OCI-LY7 (cell line): ENCODE data around the gene WWTR1.

Source experiments
- CTCF ChIP-seq: fragments of 200-600 bp; sonication (generic); conservative IDR thresholded peaks from 2 replicates; pipeline ENCODE4 v1.5.1; 2014; ENCODE audit warnings: mild to moderate bottlenecking, antibody characterized with exemption, low read length, moderate library complexity, mixed read lengths
- EZH2phosphoT487 ChIP-seq: fragments of 200-600 bp; sonication (generic); IDR thresholded peaks from 2 replicates; pipeline ENCODE4 v1.6.1; 2018; ENCODE audit warnings: low read depth, borderline replicate concordance, mild to moderate bottlenecking, mixed run types, antibody characterized with exemption, low read length, moderate library complexity, mixed read lengths

DNA sequence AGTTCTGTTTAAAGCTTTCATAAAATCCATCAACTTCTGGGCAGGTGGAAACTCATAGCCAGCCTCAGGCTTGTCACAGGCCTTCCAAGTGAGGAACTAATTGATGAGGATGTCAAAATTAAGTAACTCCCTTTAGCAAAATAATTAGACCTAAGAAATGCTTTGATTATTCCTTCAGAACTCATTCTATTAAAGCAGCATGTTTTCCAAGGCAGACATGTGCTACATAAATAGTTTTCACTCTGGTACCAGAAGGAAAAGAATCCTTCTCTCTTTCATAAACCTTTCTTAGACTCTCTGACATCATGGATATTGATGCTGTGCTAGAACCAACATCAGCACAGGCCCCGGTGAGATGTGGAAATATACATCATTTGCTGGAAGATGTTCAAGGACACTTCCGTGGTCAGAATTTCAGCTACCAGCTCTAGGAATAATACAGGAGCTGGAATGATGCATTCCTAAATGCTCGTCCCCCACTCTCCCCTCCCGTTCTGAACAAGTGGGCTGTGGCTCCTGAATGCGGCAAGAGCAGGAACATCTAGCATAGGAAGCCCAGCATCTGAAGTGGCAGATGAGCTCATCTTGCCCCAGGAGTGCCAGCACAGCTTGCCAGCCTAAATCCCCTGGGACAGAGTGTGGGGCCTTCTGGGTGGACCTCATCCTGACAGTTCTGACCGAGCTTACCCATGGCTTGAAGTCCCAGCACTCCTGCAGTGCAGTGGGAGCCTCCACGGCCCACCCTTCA lies 82.4 kb downstream of the WWTR1 start:
- TF ChIP-seq EZH2phosphoT487 (no peak), CTCF (no peak)
